ENCODE data around the gene STC2. TPM values are rescaled to one million over a fixed set of nuclear protein-coding genes. Genes with fewer than 3 reads are reported as not detected.

Gene STC2
- total RNA-seq, 1 donor: under 0.01 TPM

- no peak overlapping the region for H3K4me3 ChIP-seq (ENCODE audit: low read length)
- peaks cover 26% of the 10 kb centered on the region for H3K27me3 ChIP-seq (ENCODE audit: insufficient read depth, low read length)
- no peaks in the 10 kb centered on the region for H3K9me3 ChIP-seq (ENCODE audit: low read depth, low read length)
- no peaks in the 10 kb centered on the region for H3K4me1 ChIP-seq (ENCODE audit: insufficient read depth, low read length)
Observed at GRCh38 chr5:173310861-173311785, 17.1 kb downstream of the STC2 start.

GRCh38 chr5:173310218-173310769 is 17.9 kb downstream of the STC2 start:
- Histone ChIP-seq H3K4me1 (ENCODE audit: insufficient read depth, low read length) (no peaks in the 10 kb centered on the region), H3K4me3 (ENCODE audit: low read length) (no peak overlapping the region), H3K27me3 (ENCODE audit: insufficient read depth, low read length) (peaks cover 19% of the 10 kb centered on the region), H3K9me3 (ENCODE audit: low read depth, low read length) (no peaks in the 10 kb centered on the region)

- Histone ChIP-seq H3K9me3 (ENCODE audit: low read depth, low read length) (no peaks in the 10 kb centered on the region), H3K4me3 (ENCODE audit: low read length) (no peak overlapping the region), H3K4me1 (ENCODE audit: insufficient read depth, low read length) (no peaks in the 10 kb centered on the region), H3K27me3 (ENCODE audit: insufficient read depth, low read length) (peaks cover 16% of the 10 kb centered on the region)
Observed at GRCh38 chr5:173309731-173310130, 18.5 kb downstream of the STC2 start.

- Histone ChIP-seq H3K4me1 (ENCODE audit: insufficient read depth, low read length) (no peaks in the 10 kb centered on the region), H3K4me3 (ENCODE audit: low read length) (no peak overlapping the region), H3K27me3 (ENCODE audit: insufficient read depth, low read length) (peaks cover 5% of the 10 kb centered on the region), H3K9me3 (ENCODE audit: low read depth, low read length) (no peaks in the 10 kb centered on the region)
Observed at GRCh38 chr5:173308226-173308625, 20.0 kb downstream of the STC2 start.

GRCh38 chr5:173307695-173308094 is 20.5 kb downstream of the STC2 start:
- H3K27me3 ChIP-seq (ENCODE audit: insufficient read depth, low read length): peaks cover 2% of the 10 kb centered on the region
- no peaks in the 10 kb centered on the region for H3K9me3 ChIP-seq (ENCODE audit: low read depth, low read length)
- H3K4me1 ChIP-seq (ENCODE audit: insufficient read depth, low read length): no peaks in the 10 kb centered on the region

GRCh38 chr5:173306695-173307094 is 21.5 kb downstream of the STC2 start:
- Histone ChIP-seq H3K9me3 (ENCODE audit: low read depth, low read length) (no peaks in the 10 kb centered on the region), H3K27me3 (ENCODE audit: insufficient read depth, low read length) (no peaks in the 10 kb centered on the region)

More at GRCh38 chr5:173307695-173308094, 20.5 kb downstream of the STC2 start:
- H3K4me3 ChIP-seq (ENCODE audit: low read length): no peak overlapping the region

GRCh38 chr5:173304591-173304988 is 23.6 kb downstream of the STC2 start:
- H3K9me3 ChIP-seq (ENCODE audit: low read depth, low read length): no peaks in the 10 kb centered on the region
- H3K4me3 ChIP-seq (ENCODE audit: low read length): no peak overlapping the region
- no peaks in the 10 kb centered on the region for H3K4me1 ChIP-seq (ENCODE audit: insufficient read depth, low read length)
- H3K27me3 ChIP-seq (ENCODE audit: insufficient read depth, low read length): no peaks in the 10 kb centered on the region

More at GRCh38 chr5:173306695-173307094, 21.5 kb downstream of the STC2 start:
- Histone ChIP-seq H3K4me1 (ENCODE audit: insufficient read depth, low read length) (no peaks in the 10 kb centered on the region), H3K4me3 (ENCODE audit: low read length) (no peak overlapping the region)

GRCh38 chr5:173303878-173304590 is 24.2 kb downstream of the STC2 start:
- no peak overlapping the region for H3K4me3 ChIP-seq (ENCODE audit: low read length)
- H3K4me1 ChIP-seq (ENCODE audit: insufficient read depth, low read length): no peaks in the 10 kb centered on the region

GRCh38 chr5:173302546-173303155 is 25.6 kb downstream of the STC2 start:
- Histone ChIP-seq H3K9me3 (ENCODE audit: low read depth, low read length) (no peaks in the 10 kb centered on the region), H3K4me1 (ENCODE audit: insufficient read depth, low read length) (no peaks in the 10 kb centered on the region), H3K27me3 (ENCODE audit: insufficient read depth, low read length) (no peaks in the 10 kb centered on the region), H3K4me3 (ENCODE audit: low read length) (no peak overlapping the region)

More at GRCh38 chr5:173303878-173304590, 24.2 kb downstream of the STC2 start:
- H3K9me3 ChIP-seq (ENCODE audit: low read depth, low read length): no peaks in the 10 kb centered on the region
- H3K27me3 ChIP-seq (ENCODE audit: insufficient read depth, low read length): no peaks in the 10 kb centered on the region

GRCh38 chr5:173301695-173302545 is 26.3 kb downstream of the STC2 start:
- Histone ChIP-seq H3K4me3 (ENCODE audit: low read length) (no peak overlapping the region), H3K9me3 (ENCODE audit: low read depth, low read length) (no peaks in the 10 kb centered on the region), H3K27me3 (ENCODE audit: insufficient read depth, low read length) (no peaks in the 10 kb centered on the region), H3K4me1 (ENCODE audit: insufficient read depth, low read length) (no peaks in the 10 kb centered on the region)

GRCh38 chr5:173300389-173301047 is 27.7 kb downstream of the STC2 start:
- no peaks in the 10 kb centered on the region for H3K9me3 ChIP-seq (ENCODE audit: low read depth, low read length)
- H3K4me3 ChIP-seq (ENCODE audit: low read length): no peak overlapping the region
- no peaks in the 10 kb centered on the region for H3K27me3 ChIP-seq (ENCODE audit: insufficient read depth, low read length)
- H3K4me1 ChIP-seq (ENCODE audit: insufficient read depth, low read length): no peaks in the 10 kb centered on the region

- Histone ChIP-seq H3K27me3 (ENCODE audit: insufficient read depth, low read length) (peaks cover 3% of the 10 kb centered on the region), H3K4me1 (ENCODE audit: insufficient read depth, low read length) (no peaks in the 10 kb centered on the region), H3K4me3 (ENCODE audit: low read length) (no peak overlapping the region), H3K9me3 (ENCODE audit: low read depth, low read length) (no peaks in the 10 kb centered on the region)
Observed at GRCh38 chr5:173299820-173300219, 28.4 kb downstream of the STC2 start.

- Histone ChIP-seq H3K27me3 (ENCODE audit: insufficient read depth, low read length) (peaks cover 13% of the 10 kb centered on the region), H3K4me3 (ENCODE audit: low read length) (no peak overlapping the region), H3K4me1 (ENCODE audit: insufficient read depth, low read length) (no peaks in the 10 kb centered on the region), H3K9me3 (ENCODE audit: low read depth, low read length) (no peaks in the 10 kb centered on the region)
Observed at GRCh38 chr5:173298213-173298926, 29.8 kb downstream of the STC2 start.

Measured in mononuclear cell (primary cell).